Stomach (tissue), 9 donors: ENCODE measurements around the gene BACE1. TPM values are rescaled to one million over a fixed set of nuclear protein-coding genes. Genes with fewer than 3 reads are reported as not detected.
A peak's percentile ranks its signal among the peaks of the same experiment; 100 is the strongest.
"Not testable (repeated sequence)": the region's sequence is repeated elsewhere in the genome, so short reads cannot be mapped to it uniquely, and the experiment has no call there.

Experiments used
- DNase-seq, 2 donors: peaks; one replicate each; pipeline versions ENCODE4 v3.0.0 to v3.0.0-alpha.2; 2013 to 2019
- H3K27ac ChIP-seq, 5 donors: fragments of 200-600 bp in 4 of 5; sonication (generic) in 4 of 5; one replicate each; pipeline ENCODE4 v1.5.1; 2013 to 2019; ENCODE audit warnings: mild to moderate bottlenecking in 1 of 5, moderate library complexity in 1 of 5
- H3K27me3 ChIP-seq, 3 donors: fragments of 200-600 bp; sonication (generic); one replicate each; pipeline ENCODE4 v1.5.1; 2017 to 2019; ENCODE audit warnings: mixed run types in 1 of 3
- H3K36me3 ChIP-seq, 4 donors: fragments of 200-600 bp; sonication (generic); 1 replicate in 3 of 4; 2 replicates in 1 of 4; pipeline ENCODE4 v1.5.1; 2016 to 2019
- H3K4me1 ChIP-seq, 4 donors: fragments of 200-600 bp; sonication (generic); one replicate each; pipeline ENCODE4 v1.5.1; 2016 to 2019
- H3K4me3 ChIP-seq, 4 donors: fragments of 200-600 bp; sonication (generic) in 3 of 4; one replicate each; pipeline ENCODE4 v1.5.1; 2016 to 2019; ENCODE audit warnings: mild to moderate bottlenecking in 1 of 4
- H3K9me3 ChIP-seq, 4 donors: fragments of 200-600 bp; sonication (generic); one replicate each; pipeline ENCODE4 v1.5.1; 2016 to 2019
- EP300 ChIP-seq: sonication (generic); formaldehyde crosslinking; IDR thresholded peaks from one replicate; pipeline ENCODE4 v1.6.1; 2017; ENCODE audit warnings: antibody characterized with exemption
- POLR2A ChIP-seq, 4 donors: fragments of 450-650 bp; IDR thresholded peaks; one replicate each; pipeline ENCODE4 v1.6.1; 2016; ENCODE audit warnings: antibody characterized with exemption in 4 of 4, control low read depth in 2 of 4, mild to moderate bottlenecking in 1 of 4, moderate library complexity in 1 of 4
- POLR2AphosphoS5 ChIP-seq, 3 donors: sonication (generic); formaldehyde crosslinking; IDR thresholded peaks; one replicate each; pipeline ENCODE4 v1.6.1; 2016; ENCODE audit warnings: antibody characterized with exemption in 3 of 3
- WGBS, 5 donors: extraction: QIAGEN DNeasy Blood & Tissue Kit in 3 of 5; methylation state at CpG; one replicate each; pipeline versions ENCODE4 v1.1.5 to v1.1.7; 2013 to 2018; 5-methylcytosine and 5-hydroxymethylcytosine counted together
- intact Hi-C: fragments of 100-400 bp; cut with DNase I; formaldehyde crosslinking; loops from one replicate; pipeline ENCODE4 v1.15.1; 2023; ENCODE audit warnings: low total_unique reads
- polyA plus RNA-seq, 3 donors: library from polyadenylated mRNA; stranded (reverse); fragments of 200-250 nt; gene quantifications; one replicate each; pipeline ENCODE4 v1.2.3, GENCODE V29; 2013
- total RNA-seq, 5 donors: library from RNA; depleted of rRNA; stranded (reverse); fragments of >200 nt; gene quantifications; one replicate each; pipeline versions ENCODE4 v1.1.0 to v1.2.3, GENCODE V29; 2014 to 2016
- TF ChIP-seq, protein P1 (sequence below), 7 experiments: fragments of 450-650 bp in 4 of 7; fragments of 200-600 bp in 3 of 7; sonication (generic) in 3 of 7; IDR thresholded peaks; one replicate each; pipeline ENCODE4 v1.5.1; 2016 to 2019; ENCODE audit warnings: antibody characterized with exemption in 7 of 7, control low read depth in 2 of 7, mild to moderate bottlenecking in 1 of 7
- donor health status: healthy with polysubstance abuse.
- donor health status: Bipolar disorder and iron deficiency.
- donor health status: healthy.

BACE1 gene
- total and polyA plus RNA-seq, 8 donors: 3.3 to 21.1 (median 14.2) TPM

DNA sequence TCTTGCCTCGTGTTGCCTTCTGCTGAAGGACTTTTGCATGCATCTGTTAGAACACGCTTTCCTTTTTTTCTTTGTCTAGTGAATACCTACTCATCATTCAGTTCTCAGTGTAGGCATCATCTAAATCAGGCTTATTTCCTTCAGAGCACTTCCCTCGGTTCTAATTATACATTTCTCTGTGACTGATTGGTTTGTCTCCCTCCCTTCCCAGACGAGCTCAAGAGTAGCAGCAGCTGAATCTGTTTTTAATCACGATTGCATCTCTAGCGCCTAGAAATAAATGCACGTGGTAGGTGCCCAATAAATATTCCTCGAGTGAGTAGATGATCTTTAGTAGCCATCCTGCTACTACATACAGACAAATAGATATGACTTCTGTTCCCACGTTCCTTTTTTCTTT lies 17.9 kb upstream of the BACE1 start:
- peaks cover 2 to 40% (median 29%) of the 10 kb centered on the region in 4 donors for H3K36me3 ChIP-seq
- TF ChIP-seq POLR2AphosphoS5 (IDR thresholded peaks at IDR 0.05): no peak
- TF ChIP-seq POLR2A (IDR thresholded peaks at IDR 0.05): no peak
- no peak for TF ChIP-seq EP300
- TF ChIP-seq, protein P1, sequence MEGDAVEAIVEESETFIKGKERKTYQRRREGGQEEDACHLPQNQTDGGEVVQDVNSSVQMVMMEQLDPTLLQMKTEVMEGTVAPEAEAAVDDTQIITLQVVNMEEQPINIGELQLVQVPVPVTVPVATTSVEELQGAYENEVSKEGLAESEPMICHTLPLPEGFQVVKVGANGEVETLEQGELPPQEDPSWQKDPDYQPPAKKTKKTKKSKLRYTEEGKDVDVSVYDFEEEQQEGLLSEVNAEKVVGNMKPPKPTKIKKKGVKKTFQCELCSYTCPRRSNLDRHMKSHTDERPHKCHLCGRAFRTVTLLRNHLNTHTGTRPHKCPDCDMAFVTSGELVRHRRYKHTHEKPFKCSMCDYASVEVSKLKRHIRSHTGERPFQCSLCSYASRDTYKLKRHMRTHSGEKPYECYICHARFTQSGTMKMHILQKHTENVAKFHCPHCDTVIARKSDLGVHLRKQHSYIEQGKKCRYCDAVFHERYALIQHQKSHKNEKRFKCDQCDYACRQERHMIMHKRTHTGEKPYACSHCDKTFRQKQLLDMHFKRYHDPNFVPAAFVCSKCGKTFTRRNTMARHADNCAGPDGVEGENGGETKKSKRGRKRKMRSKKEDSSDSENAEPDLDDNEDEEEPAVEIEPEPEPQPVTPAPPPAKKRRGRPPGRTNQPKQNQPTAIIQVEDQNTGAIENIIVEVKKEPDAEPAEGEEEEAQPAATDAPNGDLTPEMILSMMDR (IDR thresholded peaks at IDR 0.05): no peak
- no peak overlapping the region for H3K27ac ChIP-seq
- intact Hi-C loops: no loop called here
- DNase-seq: no peak
- H3K4me3 ChIP-seq: no peak overlapping the region
- H3K27me3 ChIP-seq: no peaks in the 10 kb centered on the region
- WGBS, 5 donors: 83 to 91% (median 87%) methylated on average over 9 of the region's 9 CpGs
- no peaks in the 10 kb centered on the region for H3K9me3 ChIP-seq
- H3K4me1 ChIP-seq: peaks cover 7 to 21% (median 13%) of the 10 kb centered on the region in 4 donors

DNA sequence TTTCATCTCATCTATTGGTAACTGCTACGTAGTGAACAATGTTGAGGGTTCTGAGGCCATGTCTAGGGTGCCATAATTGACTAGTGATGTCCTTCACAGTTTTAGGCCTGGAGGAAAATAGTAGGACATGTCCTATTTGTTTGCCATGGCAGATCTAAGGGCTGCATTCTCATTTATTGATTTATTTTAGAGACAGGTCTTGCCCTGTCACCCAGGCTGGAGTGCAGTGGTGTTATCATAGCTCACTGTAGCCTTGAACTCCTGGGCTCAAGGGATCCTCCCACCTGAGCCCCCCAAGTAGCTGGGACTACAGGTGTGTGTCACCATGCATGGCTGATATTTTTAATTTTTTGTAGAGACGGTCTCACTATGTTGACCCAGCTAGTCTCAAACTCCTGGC lies 16.8 kb upstream of the BACE1 start:
- Histone ChIP-seq H3K27ac (no peak overlapping the region), H3K27me3 (no peaks in the 10 kb centered on the region), H3K9me3 (no peaks in the 10 kb centered on the region), H3K36me3 (peaks cover 0 to 29% (median 18%) of the 10 kb centered on the region in 4 donors), H3K4me3 (no peak overlapping the region), H3K4me1 (peaks cover 11 to 25% (median 19%) of the 10 kb centered on the region in 4 donors)
- intact Hi-C loops: no loop called here
- WGBS, 5 donors: 45 to 76% (median 50%) methylated on average over 2 of the region's 2 CpGs
- no peak for DNase-seq
- TF ChIP-seq POLR2A (IDR thresholded peaks at IDR 0.05) (no peak), EP300 (no peak), POLR2AphosphoS5 (IDR thresholded peaks at IDR 0.05) (no peak)
- TF ChIP-seq, protein P1 (IDR thresholded peaks at IDR 0.05): no peak

DNA sequence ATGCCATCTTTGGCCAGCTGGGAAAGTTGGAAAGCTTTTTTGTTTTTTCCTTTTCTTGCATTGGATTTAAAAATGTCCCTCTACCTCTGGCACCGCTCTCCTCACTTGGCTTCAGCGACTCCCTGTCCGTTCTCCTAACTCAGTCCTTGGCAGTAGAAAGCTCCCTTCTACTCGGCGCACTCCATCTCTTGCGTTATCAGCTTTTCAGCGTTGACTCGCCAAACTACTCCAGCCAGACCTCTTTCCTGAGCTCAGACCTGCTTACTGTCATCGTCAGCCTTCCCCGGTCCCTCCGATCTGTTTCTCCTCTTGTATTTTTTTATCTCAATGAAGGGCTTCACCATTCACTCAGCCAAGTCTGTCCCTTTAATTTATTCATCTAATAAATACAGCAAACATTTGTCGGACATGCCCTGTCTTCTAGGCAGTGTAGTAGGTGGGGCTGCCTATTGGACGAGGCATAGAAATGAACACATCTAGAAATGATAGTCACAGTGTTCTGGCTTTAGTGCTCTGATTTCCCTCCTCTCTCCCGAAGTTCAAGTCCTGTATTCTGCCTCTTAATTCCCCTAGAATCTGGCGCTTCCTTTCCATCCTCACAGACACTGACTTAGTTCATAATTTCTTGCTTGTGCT lies 12.4 kb upstream of the BACE1 start:
- no peaks in the 10 kb centered on the region for H3K9me3 ChIP-seq
- no peaks in the 10 kb centered on the region for H3K27me3 ChIP-seq
- H3K4me3 ChIP-seq: peak overlapping the region; percentile 77 to 83 (median 80)
- peak; percentile 31 to 75 for DNase-seq
- peak overlapping the region; percentile 89 to 96 (median 93) for H3K27ac ChIP-seq
- TF ChIP-seq EP300 (no peak), POLR2A (IDR thresholded peaks at IDR 0.05) (no peak), POLR2AphosphoS5 (IDR thresholded peaks at IDR 0.05) (no peak)
- TF ChIP-seq, protein P1 (IDR thresholded peaks at IDR 0.05): no peak
- intact Hi-C loops: no loop called here
- no peaks in the 10 kb centered on the region for H3K36me3 ChIP-seq
- WGBS, 5 donors: 5 to 9% (median 7%) methylated on average over 15 of the region's 15 CpGs
- H3K4me1 ChIP-seq: peaks cover 11 to 25% (median 19%) of the 10 kb centered on the region in 4 donors

DNA sequence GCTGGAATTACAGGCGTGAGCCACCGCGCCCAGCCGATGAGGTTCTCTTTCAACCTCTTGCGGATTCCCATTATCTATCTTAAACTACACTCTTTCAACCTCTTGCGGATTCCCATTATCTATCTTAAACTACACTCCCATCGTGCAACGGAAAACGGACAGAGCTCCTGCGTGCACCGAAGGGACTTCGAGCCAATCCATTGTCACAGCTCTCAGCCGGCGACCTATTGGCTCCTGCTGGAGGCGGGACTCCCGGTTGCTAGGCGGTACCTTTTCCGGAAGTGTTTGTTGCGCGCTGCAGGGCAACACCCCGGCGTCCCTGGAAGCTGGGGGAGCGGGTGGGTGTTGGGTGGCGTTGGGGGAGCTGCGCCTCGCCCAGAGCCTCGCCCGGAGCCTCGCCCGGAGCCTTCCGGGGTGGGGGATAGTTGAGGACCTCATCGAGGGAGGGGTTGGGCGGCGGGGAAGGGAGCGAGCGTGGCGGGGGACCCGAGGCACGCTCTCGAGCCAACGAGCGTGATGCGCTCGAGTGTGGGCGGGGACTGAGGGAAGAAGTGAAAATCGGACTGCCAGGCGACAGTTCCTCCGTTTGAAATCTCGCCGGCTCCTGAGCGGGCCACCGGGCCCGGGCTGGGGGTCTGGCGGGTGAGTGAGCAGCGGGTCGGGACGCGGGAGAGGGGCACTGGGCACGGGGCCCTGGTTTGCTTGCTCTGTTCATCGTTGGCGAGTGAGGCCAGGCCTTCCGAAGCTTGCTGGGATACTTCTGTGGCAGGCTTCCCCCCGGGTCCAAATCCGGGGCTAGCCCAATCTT lies 11.7 kb upstream of the BACE1 start, which contains the start of gene CEP164:
CEP164 (plus strand) TSS at position 288 of the 808 bp plus-strand sequence. CDS start 10,733 bp downstream, outside the sequence.
- Histone ChIP-seq H3K27ac (peak within 1 kb of the TSS; percentile 89 to 96 (median 93)), H3K27me3 (no peaks in the 10 kb centered on the region), H3K36me3 (no peaks in the 10 kb centered on the region), H3K4me3 (peak within 1 kb of the TSS; percentile 77 to 83 (median 80)), H3K9me3 (no peaks in the 10 kb centered on the region), H3K4me1 (peaks cover 11 to 25% (median 19%) of the 10 kb centered on the region in 4 donors)
- intact Hi-C loops: no loop called here
- peak; percentile 48 to 82 (median 50) for TF ChIP-seq POLR2AphosphoS5 (IDR thresholded peaks at IDR 0.05)
- peak in 1 of 4 donors; percentile 31 for TF ChIP-seq POLR2A (IDR thresholded peaks at IDR 0.05)
- TF ChIP-seq EP300: no peak
- peak; percentile 95 to 99 for DNase-seq
- WGBS, 5 donors: 0 to 1% (median 1%) methylated on average over 26 to 64 of the region's 64 CpGs

DNA sequence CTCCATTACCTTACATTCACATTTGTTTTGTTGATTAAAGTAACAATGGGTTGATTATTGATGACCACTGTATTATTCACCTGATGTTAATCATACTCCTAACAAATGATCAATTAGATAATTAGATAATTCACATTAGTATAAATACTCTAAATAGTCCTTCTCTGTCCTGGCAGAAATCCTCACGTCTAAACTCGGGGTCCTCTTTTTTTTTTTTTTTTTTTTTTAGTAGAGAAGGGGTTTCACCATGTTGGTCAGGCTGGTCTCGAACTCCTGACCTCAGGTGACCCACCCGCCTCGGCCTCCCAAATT lies 11.2 kb upstream of the BACE1 start:
- H3K36me3 ChIP-seq, H3K27me3 ChIP-seq, H3K9me3 ChIP-seq, DNase-seq, intact Hi-C loops: not testable (repeated sequence)
- Histone ChIP-seq H3K27ac (peak overlapping the region in 4 of 5 donors; percentile 89 to 96 (median 92)), H3K4me3 (peak overlapping the region; percentile 77 to 83 (median 80)), H3K4me1 (peaks cover 11 to 25% (median 19%) of the 10 kb centered on the region in 4 donors)
- WGBS, 5 donors: 7 to 14% (median 10%) methylated on average over 5 of the region's 5 CpGs
